Panc1 (cell line): ENCODE measurements around the gene FAM131B. TPM values are rescaled to one million over a fixed set of nuclear protein-coding genes. Genes with fewer than 3 reads are reported as not detected.

ENCODE experiments used
- ATAC-seq: fragments of 200-7000 bp; cut with Tn5 transposase; 2 replicates; pipeline ENCODE4 v1.9.1; 2020; ENCODE audit warnings: mild to moderate bottlenecking, moderate library complexity
- BruUV-seq: library from RNA; stranded (reverse); fragments of 400-500 nt; replicated peaks from 2 replicates; lab custom pipeline; 2021; lab: Mats Ljungman, UMichigan
- CTCF ChIA-PET: fragments of 300-600 bp; sonication (Branson Sonifier 250); formaldehyde crosslinking; loops from one replicate; lab custom pipeline; 2022; ENCODE audit warnings: antibody characterized with exemption; lab: Charles Lee
- POLR2A ChIA-PET: fragments of 300-600 bp; sonication (Branson Sonifier 250); formaldehyde crosslinking; loops from one replicate; lab custom pipeline; 2022; ENCODE audit warnings: antibody characterized with exemption; lab: Charles Lee
- DNase-seq: peaks from one replicate; pipeline ENCODE4 v3.0.0-alpha.2; 2010; ENCODE audit warnings: low read depth, low spot score
- H3K27ac ChIP-seq: 2 replicates; pipeline ENCODE4 v1.5.1; 2011; ENCODE audit warnings: mild to moderate bottlenecking, low read length, inconsistent platforms
- H3K27me3 ChIP-seq: fragments of 200-500 bp; sonication (Bioruptor generic); 2 replicates; pipeline ENCODE4 v1.6.0; 2014; ENCODE audit warnings: low read length, inconsistent platforms; ENCODE audit not compliant: control insufficient read depth, insufficient read depth
- H3K36me3 ChIP-seq: fragments of 200-500 bp; sonication (Bioruptor generic); 2 replicates; pipeline ENCODE4 v1.5.1; 2014; ENCODE audit warnings: inconsistent platforms, mild to moderate bottlenecking, low read length, moderate library complexity; ENCODE audit not compliant: control insufficient read depth, insufficient read depth
- H3K4me1 ChIP-seq: 2 replicates; pipeline ENCODE4 v1.5.1; 2011; ENCODE audit warnings: inconsistent platforms, mild to moderate bottlenecking, low read length, moderate library complexity; ENCODE audit not compliant: control insufficient read depth, insufficient read depth
- H3K4me3 ChIP-seq, 2 experiments: 2 replicates each; pipeline ENCODE4 v1.5.1; 2011 to 2012; ENCODE audit warnings: low read depth in 2 of 2, low read length in 2 of 2, mild to moderate bottlenecking in 2 of 2, inconsistent platforms in 1 of 2, moderate library complexity in 1 of 2
- H3K9me3 ChIP-seq: fragments of 200-500 bp; sonication (Bioruptor generic); 2 replicates; pipeline ENCODE4 v1.5.1; 2014; ENCODE audit warnings: low read depth, mild to moderate bottlenecking, inconsistent platforms, low read length, moderate library complexity; ENCODE audit not compliant: control insufficient read depth, insufficient read depth
- CTCF ChIP-seq: fragments of 450-650 bp; IDR thresholded peaks from 2 replicates; pipeline ENCODE4 v1.5.1; 2017; ENCODE audit warnings: mild to moderate bottlenecking
- POLR2AphosphoS5 ChIP-seq: IDR thresholded peaks from 2 replicates; pipeline ENCODE4 v1.6.1; 2012; ENCODE audit warnings: mild to moderate bottlenecking, low read depth, low read length, moderate library complexity
- SIN3A ChIP-seq: IDR thresholded peaks from 2 replicates; pipeline ENCODE4 v1.6.1; 2012; ENCODE audit warnings: low read depth, mild to moderate bottlenecking, low read length, moderate library complexity, borderline replicate concordance; ENCODE audit not compliant: insufficient read depth
- TCF7L2 ChIP-seq: IDR thresholded peaks from 2 replicates; pipeline ENCODE4 v1.6.1; 2011; ENCODE audit warnings: mild to moderate bottlenecking, low read depth, low read length, inconsistent platforms
- in situ Hi-C: cut with HindIII; loops from 2 replicates; pipeline ENCODE4 v1.10.0; 2016; ENCODE audit warnings: low sequenced_read_pairs, low pct_unique_long_range_greater_than_20kb
- intact Hi-C: fragments of 100-400 bp; cut with micrococcal nuclease; formaldehyde crosslinking; loops from one replicate; pipeline ENCODE4 v1.10.0; 2022; ENCODE audit not compliant: unreplicated experiment
- total RNA-seq: library from RNA; stranded (reverse); gene quantifications from one replicate; pipeline ENCODE4 v1.2.1, GENCODE V29; 2021; ENCODE audit not compliant: unreplicated experiment
- TF ChIP-seq, protein P1 (sequence below), 2 experiments: IDR thresholded peaks; 2 replicates each; pipeline ENCODE4 v1.6.1; 2011 to 2012; ENCODE audit warnings: low read depth in 2 of 2, control low read depth in 1 of 2, low read length in 1 of 2, mild to moderate bottlenecking in 1 of 2, moderate library complexity in 1 of 2; ENCODE audit not compliant: insufficient read depth in 1 of 2

FAM131B gene
- total RNA-seq, 1 experiment from 2014 or later = 1.5 TPM

GRCh38 chr7:143305423-143306070 is 57.0 kb downstream of the FAM131B start:
- TF ChIP-seq POLR2AphosphoS5 = no peak
- TF ChIP-seq SIN3A = no peak
- TF ChIP-seq TCF7L2 = no peak
- TF ChIP-seq, protein P1, sequence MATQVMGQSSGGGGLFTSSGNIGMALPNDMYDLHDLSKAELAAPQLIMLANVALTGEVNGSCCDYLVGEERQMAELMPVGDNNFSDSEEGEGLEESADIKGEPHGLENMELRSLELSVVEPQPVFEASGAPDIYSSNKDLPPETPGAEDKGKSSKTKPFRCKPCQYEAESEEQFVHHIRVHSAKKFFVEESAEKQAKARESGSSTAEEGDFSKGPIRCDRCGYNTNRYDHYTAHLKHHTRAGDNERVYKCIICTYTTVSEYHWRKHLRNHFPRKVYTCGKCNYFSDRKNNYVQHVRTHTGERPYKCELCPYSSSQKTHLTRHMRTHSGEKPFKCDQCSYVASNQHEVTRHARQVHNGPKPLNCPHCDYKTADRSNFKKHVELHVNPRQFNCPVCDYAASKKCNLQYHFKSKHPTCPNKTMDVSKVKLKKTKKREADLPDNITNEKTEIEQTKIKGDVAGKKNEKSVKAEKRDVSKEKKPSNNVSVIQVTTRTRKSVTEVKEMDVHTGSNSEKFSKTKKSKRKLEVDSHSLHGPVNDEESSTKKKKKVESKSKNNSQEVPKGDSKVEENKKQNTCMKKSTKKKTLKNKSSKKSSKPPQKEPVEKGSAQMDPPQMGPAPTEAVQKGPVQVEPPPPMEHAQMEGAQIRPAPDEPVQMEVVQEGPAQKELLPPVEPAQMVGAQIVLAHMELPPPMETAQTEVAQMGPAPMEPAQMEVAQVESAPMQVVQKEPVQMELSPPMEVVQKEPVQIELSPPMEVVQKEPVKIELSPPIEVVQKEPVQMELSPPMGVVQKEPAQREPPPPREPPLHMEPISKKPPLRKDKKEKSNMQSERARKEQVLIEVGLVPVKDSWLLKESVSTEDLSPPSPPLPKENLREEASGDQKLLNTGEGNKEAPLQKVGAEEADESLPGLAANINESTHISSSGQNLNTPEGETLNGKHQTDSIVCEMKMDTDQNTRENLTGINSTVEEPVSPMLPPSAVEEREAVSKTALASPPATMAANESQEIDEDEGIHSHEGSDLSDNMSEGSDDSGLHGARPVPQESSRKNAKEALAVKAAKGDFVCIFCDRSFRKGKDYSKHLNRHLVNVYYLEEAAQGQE (IDR thresholded peaks at IDR 0.05; ENCODE audit: insufficient read depth in 1 of 2, low read depth in 2 of 2, low read length in 1 of 2) = no peak
- TF ChIP-seq CTCF = peak; percentile 87
- CTCF ChIA-PET = interaction anchor here (0.7 kb wide), 1 partner anchor 41 kb away, joined by 3 read pairs; no protein-coding TSS in a partner anchor
- ATAC-seq (peak; percentile 89), DNase-seq (no peak)
- intact Hi-C loops (loop anchor here (2.0 kb wide), 1 partner anchor 65 kb away; no protein-coding TSS in a partner anchor), in situ Hi-C loops (no loop called here)
- H3K4me1 ChIP-seq = no peaks in the 10 kb centered on the region
- no peak overlapping the region for H3K27ac ChIP-seq
- POLR2A ChIA-PET = no interaction called here
- BruUV-seq = no TSS peak
- peaks cover 35% of the 10 kb centered on the region for H3K36me3 ChIP-seq
- H3K9me3 ChIP-seq = no peaks in the 10 kb centered on the region
- H3K27me3 ChIP-seq = no peaks in the 10 kb centered on the region
- H3K4me3 ChIP-seq = no peak overlapping the region

DNA sequence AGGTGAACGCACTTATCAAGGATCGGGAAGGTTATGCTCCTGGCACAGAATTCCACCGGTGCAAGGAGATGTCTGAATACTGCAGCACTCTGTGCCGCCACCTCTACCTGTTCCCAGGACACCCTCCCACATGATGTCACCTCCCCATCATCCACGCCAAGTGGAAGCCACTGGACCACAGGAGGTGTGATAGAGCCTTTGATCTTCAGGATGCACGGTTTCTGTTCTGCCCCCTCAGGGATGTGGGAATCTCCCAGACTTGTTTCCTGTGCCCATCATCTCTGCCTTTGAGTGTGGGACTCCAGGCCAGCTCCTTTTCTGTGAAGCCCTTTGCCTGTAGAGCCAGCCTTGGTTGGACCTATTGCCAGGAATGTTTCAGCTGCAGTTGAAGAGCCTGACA is 57.6 kb downstream of the FAM131B start:
- H3K9me3 ChIP-seq = no peaks in the 10 kb centered on the region
- TF ChIP-seq TCF7L2 (no peak), SIN3A (no peak), POLR2AphosphoS5 (no peak), CTCF (no peak)
- TF ChIP-seq, protein P1 (IDR thresholded peaks at IDR 0.05; ENCODE audit: insufficient read depth in 1 of 2, low read depth in 2 of 2, low read length in 1 of 2) = no peak
- ATAC-seq (0 out of 2 replicates have a peak, but pooled peaks have one; percentile 38), DNase-seq (no peak)
- in situ Hi-C loops (no loop called here), intact Hi-C loops (loop anchor here (2.0 kb wide), 1 partner anchor 64 kb away; no protein-coding TSS in a partner anchor)
- no peak overlapping the region for H3K27ac ChIP-seq
- no peaks in the 10 kb centered on the region for H3K27me3 ChIP-seq
- H3K4me1 ChIP-seq = no peaks in the 10 kb centered on the region
- H3K36me3 ChIP-seq = peaks cover 37% of the 10 kb centered on the region
- BruUV-seq = no TSS peak
- no peak overlapping the region for H3K4me3 ChIP-seq
- CTCF ChIA-PET = no interaction called here
- POLR2A ChIA-PET = no interaction called here
